Left ventricle myocardium superior (tissue), 1 donor: ENCODE data around the gene CDCA7L. TPM values are rescaled to one million over a fixed set of nuclear protein-coding genes. Genes with fewer than 3 reads are reported as not detected.

Source experiments
- ATAC-seq: fragments of 200-7000 bp; cut with Tn5 transposase; one replicate; pipeline ENCODE4 v1.9.1; 2020; ENCODE audit warnings: mild to moderate bottlenecking, moderate library complexity
- DNase-seq: peaks from one replicate; pipeline ENCODE4 v3.0.0-alpha.2; 2020
- intact Hi-C: fragments of 100-400 bp; cut with micrococcal nuclease; formaldehyde crosslinking; loops from one replicate; pipeline ENCODE4 v1.11.0; 2022
- long read RNA-seq: library from polyadenylated mRNA; unstranded; transcript quantifications from one replicate; pipeline ENCODE4 v2.0.0, GENCODE V29; 2021
- total RNA-seq: library from RNA; stranded (reverse); fragmentation: NEBNext Ultra II Directional; extraction: Animal tissue kit (Norgen Biotek cat#: 25700); gene quantifications from one replicate; pipeline ENCODE4 v1.2.1, GENCODE V29; 2021
- donor health status: DM: no; HTN: yes; CAD: no; lungs with severe emphysema.

CDCA7L gene
- total RNA-seq, result 72.0 TPM
- long read RNA-seq, transcript CDCA7L-202 (9 exons, 1,830 nt), result major isoform, 94 of 247 reads
- long read RNA-seq, transcript CDCA7L-203 (10 exons, 3,066 nt), result minor isoform, 71 of 247 reads
- long read RNA-seq, partial matches to known transcripts, result 23 of 247 reads
- long read RNA-seq, other reads (novel, unspliced or antisense), result 59 of 247 reads

GRCh38 chr7:21945454-21946221, at the start of gene CDCA7L:
Gene CDCA7L, minus strand, starts transcription at chr7:21945899. Its CDS starts 95 bp downstream, at chr7:21945804.
- DNase-seq (peak; percentile 90), ATAC-seq (peak; percentile 95)
- intact Hi-C loops, result no loop called here

DNA sequence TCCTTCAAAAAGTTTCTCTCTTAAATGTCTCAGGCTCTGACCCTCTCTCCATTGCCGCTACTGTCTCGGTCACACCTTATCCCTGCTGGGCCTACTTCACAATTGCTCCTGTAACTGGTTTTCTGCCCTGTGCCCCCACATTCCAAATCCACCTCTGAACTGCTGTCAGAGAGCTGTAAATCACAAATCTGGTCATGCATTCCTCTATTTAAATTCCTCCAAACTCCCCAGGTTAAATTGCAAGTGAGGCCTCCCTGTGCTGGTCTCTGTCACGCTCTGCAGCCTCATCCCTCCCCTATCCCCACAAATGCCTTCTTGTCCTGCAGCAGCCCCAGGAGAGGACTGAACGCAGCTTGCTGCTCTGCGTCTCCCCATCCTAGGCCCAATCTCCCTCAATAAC, 40.4 kb upstream of the CDCA7L start:
- intact Hi-C loops, result no loop called here
- DNase-seq (no peak), ATAC-seq (no peak)

DNA sequence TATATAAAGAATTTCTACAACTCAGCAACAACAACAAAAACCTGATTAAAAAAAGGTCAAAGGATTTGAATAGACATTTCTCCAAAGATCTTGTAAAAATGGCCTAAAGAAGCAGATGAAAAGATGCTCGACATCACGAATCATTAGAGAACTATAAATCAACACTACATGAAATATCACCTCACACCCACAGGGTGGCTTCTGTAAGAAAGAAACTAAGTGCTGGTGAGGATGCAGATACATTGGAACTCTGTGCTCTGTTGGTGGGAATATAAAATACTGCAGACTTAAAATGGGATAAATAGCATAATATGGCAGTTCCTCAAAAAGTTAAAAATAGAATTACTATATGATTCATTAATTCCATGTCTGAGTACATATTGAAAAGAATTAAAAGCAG, 38.3 kb upstream of the CDCA7L start:
- ATAC-seq, result no peak
- no peak for DNase-seq
- intact Hi-C loops, result no loop called here

GRCh38 chr7:21983056-21983455, 37.4 kb upstream of the CDCA7L start:
- ATAC-seq (no peak), DNase-seq (no peak)
- intact Hi-C loops, result no loop called here

DNA sequence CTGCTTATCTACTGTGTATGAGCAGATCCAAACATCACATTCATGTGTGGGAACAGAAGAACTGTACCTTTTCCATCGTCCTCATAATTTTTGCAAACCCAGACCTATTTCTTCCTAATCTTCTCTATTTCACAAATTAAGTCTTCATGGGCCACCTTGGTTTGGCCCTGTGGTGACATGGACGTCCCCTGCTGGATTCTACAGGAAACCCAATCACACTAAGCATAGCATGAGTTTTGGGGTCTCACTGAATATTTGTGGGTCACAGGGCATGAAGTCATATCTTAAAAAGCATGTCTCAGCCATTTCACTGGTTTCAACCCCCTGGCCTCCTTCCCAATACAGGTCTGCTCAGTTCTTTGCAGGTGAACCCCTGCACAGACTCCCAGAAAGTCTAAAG, 35.8 kb upstream of the CDCA7L start:
- intact Hi-C loops, result no loop called here
- no peak for ATAC-seq

GRCh38 chr7:21980926-21981500, 35.3 kb upstream of the CDCA7L start:
- intact Hi-C loops, result no loop called here
- peak; percentile 36 for ATAC-seq

More for the DNA sequence above, 35.8 kb upstream of the CDCA7L start:
- no peak for DNase-seq

DNA sequence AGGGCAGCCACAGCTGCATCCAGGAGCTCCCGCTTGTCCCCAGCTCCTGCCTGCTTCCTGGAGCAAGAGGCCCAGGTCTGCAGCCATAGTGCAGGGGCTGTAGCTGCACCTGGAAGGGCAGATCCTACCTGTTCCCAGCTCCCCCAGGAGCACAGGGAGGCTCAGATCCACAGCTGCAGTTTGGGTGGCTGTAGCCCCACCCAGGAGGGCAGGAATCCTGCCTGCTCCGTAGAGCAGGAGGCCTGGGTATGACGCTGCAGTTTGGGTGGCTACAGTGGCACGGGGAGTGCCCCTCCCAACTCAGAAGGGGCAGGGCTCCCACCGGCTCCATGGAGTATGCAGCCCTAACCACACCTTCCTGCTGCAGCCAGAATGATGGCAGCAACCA, 26.7 kb upstream of the CDCA7L start:
- ATAC-seq, result no peak
- DNase-seq, result no peak
- intact Hi-C loops, result no loop called here

More at GRCh38 chr7:21980926-21981500, 35.3 kb upstream of the CDCA7L start:
- DNase-seq, result no peak

DNA sequence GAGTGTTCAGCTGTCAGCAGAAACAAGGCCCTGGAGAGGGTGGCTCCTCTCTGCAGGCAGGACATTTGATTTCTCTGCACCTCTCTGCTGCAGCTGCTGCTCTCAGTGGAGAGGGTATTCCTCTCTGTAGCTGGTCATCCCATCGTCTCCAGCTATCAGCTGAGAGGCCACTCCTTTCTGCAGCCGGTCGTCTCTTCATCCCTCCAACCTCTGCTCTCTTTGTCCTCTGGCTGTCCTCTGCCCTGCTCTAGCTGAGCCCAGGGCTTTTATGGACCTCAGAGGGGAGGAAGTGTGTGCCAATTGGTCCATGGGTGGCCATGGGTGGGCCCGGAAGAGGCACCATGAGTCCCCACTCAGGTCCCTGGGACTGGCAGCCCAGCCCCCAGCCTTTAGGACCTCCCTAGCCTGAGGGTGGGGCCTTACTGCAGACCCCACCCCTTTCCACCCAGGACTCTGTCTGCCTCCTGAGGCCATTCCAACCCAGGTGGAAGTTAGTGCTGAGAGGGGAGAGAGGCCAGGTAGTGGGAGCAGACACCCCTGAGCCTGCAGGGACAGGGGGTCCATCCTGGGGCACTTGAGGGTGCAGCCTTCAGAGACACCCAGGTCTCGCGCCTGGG, 26.2 kb upstream of the CDCA7L start:
- no peak for DNase-seq
- intact Hi-C loops, result no loop called here
- ATAC-seq, result no peak

- ATAC-seq, result no peak
- no peak for DNase-seq
- intact Hi-C loops, result no loop called here
These were observed 24.1 kb upstream of the CDCA7L start for GRCh38 chr7:21969822-21970221.

DNA sequence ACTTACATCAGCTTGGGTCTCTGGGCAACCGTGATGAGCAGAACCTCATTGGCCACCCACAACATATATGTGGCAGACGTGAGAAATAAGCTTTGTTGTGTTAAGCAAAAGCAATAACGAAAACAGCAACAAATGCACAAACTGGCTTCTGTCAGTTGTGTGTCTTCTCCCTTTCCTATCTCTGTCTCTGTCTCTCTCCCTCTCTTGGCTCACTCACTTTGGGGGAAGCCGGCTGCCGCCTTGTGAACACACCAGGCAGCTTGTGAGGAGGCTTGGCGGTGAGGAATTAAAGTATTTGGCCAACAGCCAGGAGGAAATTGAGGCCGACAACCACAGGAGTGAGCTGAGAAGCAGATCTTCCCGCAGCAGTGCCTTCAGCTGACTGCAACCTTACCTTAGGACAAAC, 21.9 kb upstream of the CDCA7L start:
- ATAC-seq (no peak), DNase-seq (no peak)
- intact Hi-C loops, result no loop called here

- intact Hi-C loops, result no loop called here
- no peak for ATAC-seq
- no peak for DNase-seq
These were observed 20.6 kb upstream of the CDCA7L start for GRCh38 chr7:21966271-21966670.

GRCh38 chr7:21965291-21965690, 19.6 kb upstream of the CDCA7L start:
- intact Hi-C loops, result no loop called here
- ATAC-seq (no peak), DNase-seq (no peak)

DNA sequence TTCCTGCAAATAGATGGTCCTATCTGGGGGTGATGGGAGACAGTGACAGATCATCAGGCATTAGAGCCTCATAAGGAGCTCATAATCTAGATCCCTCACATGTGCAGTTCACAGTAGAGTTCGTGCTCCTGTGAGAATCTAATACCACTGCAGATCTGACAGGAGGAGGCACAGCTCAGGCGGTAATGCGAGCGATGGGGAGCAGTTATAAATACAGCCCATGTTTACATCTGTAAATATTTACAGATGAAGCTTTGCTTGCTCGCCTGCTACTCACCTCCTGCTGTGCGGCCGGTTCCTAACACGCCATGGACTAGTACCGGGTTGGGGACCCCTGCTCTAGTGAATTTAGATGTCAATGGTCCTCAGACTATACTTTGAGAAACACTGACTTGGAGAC, 17.0 kb upstream of the CDCA7L start:
- no peak for ATAC-seq
- intact Hi-C loops, result no loop called here
- no peak for DNase-seq

DNA sequence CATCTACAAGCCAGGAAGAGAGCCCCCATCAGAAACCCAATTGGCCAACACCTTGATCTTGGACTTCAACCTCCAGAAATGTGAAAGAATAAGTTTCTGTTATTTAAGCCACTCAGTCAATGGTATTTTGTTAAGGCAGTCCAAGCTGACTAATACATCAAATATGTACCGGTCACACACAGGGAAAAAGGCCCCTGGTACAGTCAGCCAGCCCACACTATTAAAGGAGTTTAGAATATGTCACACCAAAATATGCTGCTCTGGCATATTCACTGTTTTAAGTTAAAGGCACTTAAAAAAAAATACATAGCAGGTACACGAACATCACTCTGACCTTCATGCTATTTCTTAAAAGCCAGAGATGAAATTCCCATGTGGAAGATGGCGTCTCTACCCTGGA, 15.2 kb upstream of the CDCA7L start:
- no peak for DNase-seq
- intact Hi-C loops, result no loop called here
- ATAC-seq, result no peak

GRCh38 chr7:21959387-21959776, 13.7 kb upstream of the CDCA7L start:
- no peak for ATAC-seq
- no peak for DNase-seq
- intact Hi-C loops, result no loop called here

DNA sequence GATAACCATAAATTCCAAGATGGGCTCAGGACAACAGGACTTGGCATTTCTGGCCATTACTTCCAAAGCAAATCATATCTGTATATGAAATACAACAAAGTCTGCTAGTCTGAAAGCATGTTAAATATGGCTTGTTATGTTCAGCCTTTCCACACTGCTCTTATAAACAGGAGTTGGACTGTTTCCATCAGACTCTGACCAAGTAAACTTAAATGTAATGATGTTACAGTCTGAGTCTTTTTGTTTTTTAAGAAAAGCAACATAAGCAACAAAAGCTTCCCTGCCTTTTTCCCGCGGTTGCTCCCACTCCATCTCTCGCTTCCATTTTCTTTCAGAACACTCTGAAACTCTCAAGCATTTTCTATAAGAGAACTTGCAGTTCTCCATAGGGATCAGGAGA, 8.1 kb upstream of the CDCA7L start:
- no peak for DNase-seq
- no peak for ATAC-seq
- intact Hi-C loops, result no loop called here

GRCh38 chr7:21948887-21949540, 3.3 kb upstream of the CDCA7L start:
- DNase-seq, result no peak
- intact Hi-C loops, result no loop called here
- ATAC-seq, result no peak

GRCh38 chr7:21948364-21948763, 2.7 kb upstream of the CDCA7L start:
- intact Hi-C loops, result no loop called here
- DNase-seq (no peak), ATAC-seq (no peak)

DNA sequence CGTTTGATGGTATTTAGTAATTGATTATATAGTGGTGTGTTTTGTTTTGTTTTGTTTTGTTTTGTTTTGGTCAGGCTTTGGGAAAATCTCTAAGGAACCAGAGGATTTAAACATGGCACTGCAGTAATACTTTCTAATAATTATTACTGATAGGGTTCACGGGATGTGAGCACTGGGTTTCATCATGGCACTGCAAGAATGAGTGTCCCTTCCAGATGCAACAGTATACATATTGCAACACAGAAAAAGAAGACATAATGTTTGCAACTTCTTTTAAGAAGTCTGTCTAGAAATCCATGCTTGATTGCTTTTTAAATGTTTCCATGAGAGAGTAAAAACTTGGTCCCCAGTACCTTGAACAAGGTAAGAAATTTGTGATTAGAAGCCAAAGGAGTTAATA, 2.2 kb upstream of the CDCA7L start:
- ATAC-seq (no peak), DNase-seq (no peak)
- intact Hi-C loops, result no loop called here

DNA sequence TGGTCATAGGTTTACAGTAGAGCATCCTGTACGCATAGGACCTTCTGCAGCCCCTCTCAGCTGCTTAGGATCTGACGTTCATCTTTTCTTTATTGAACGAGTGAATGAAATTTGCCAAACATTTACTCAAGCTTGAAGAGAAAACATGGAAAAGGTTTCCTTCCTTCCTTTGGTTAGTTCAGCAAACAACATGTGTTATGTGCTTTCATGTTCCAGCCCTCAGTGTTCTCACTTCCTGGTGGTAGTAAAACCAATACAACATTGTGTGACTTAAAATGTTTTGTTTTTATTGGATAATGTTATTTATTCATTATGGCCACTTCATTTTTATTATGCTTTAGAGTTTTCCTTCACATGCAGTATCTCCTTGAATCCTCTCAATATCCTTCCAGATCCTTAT, 1.4 kb upstream of the CDCA7L start:
- intact Hi-C loops, result no loop called here
- DNase-seq (no peak), ATAC-seq (no peak)
